GM19239 (cell line): ENCODE measurements around the gene INO80.
"Not testable (repeated sequence)": the region's sequence is repeated elsewhere in the genome, so short reads cannot be mapped to it uniquely, and the experiment has no call there.

Source experiments
- DNase-seq: peaks from one replicate; pipeline ENCODE4 v3.0.0; 2011; ENCODE audit warnings: low spot score; ENCODE audit not compliant: insufficient read length
- FAIRE-seq: peaks from 2 replicates; lab custom pipeline; 2011; peaks lifted over from hg19 to GRCh38; lab: Jason Lieb, UNC

Gene INO80

DNA sequence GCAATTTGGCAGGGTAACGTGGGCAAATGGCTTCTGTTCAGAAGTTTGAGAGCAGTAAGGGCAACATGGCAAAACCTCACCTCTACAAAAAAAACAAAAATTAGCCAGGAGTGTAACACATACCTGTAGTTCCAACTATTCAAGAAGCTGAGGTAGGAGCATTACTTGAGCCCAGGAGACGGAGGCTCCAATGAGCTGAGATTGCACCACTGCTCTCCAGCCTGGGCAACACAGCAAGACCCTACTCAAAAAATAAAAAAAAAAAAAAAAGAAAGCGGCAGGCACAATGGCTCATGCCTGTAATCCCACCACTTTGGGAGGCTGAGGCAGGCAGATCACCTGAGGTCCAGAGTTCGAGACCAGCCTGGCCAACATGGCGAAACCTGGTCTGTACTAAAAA, 5.9 kb upstream of the INO80 start:
- no peak for FAIRE-seq
- DNase-seq, result no peak

DNA sequence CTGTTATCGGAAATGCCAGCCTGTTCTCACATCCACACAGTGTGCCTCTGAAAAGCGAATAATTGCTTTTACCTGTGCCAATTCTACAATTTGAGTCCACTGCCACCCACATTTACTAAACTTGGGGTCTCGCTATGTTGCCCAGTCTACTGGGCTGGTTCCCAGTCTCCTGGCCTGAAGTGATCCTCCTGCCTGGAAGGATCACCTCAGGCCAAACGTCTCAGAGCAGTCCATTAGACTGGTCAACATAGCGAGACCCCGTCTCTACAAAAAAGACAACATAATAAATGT, 827 bp upstream of the INO80 start:
- no peak for DNase-seq
- FAIRE-seq, result no peak

DNA sequence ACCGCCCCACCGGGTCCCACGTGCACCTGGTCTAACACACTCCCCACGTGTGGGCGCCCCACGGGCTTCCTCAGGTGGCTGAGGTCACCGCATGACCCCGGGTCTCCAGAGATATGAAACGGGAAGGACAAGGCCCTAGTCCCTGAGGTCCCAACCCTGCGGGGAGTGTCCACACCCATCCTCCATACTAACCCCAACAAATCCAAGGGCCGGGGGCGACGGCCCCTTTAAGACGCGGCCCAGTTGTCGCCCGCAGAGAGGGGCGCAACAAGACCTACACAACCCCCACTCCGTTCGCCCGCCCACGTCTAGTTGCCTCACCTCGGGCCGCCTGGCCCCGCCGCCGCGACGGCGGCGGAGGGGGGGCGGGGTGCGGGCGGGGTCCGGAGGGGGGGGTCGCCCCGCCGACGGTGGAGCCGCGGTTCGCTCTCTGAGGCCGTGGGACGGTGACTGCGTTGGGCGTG, 396 bp downstream of the INO80 start:
- DNase-seq (peak; percentile 50), FAIRE-seq (no peak)

DNA sequence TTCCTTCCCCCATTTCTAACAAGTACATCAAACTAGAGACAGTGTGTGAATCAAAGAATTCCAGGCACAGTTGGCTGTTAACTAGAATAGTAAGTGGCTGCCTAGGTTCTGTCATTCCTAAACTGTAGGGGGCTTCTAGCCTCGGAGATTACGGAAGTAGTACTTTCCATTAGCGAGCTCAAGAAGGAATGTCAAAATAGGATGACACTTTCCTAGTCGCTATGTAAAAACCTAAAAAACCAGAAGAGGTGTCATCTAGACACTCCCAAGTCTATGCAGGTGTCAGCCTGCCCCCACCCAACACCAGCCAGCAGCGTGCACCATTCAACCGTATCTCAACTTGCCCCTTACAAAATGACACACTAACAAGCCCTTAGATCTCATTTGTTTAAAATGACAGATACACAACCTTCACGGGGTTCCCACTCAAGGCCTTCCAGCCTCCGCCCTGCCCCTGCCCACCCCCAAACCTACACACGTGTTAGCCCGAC, 874 bp downstream of the INO80 start:
- peak; percentile 82 for FAIRE-seq
- no peak for DNase-seq

DNA sequence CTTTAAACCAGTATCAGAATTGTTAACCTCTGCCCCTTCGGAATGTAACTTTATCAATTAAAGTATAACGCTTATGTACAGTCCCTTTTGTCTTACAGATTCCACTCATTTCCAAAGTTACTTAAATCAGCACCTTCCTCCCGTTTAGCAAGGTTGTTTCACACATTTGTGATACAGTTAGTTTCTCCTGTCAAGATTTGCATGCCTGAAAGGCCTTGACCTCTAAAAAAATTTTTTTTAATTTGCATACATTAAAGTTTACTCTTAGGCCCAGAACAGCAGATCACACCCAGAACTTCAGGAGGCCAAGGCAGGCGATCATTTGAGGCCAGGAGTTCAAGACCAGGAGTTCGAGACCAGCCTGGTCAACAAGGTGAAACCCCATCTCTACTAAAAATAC, 9.1 kb downstream of the INO80 start:
- DNase-seq (no peak), FAIRE-seq (no peak)

DNA sequence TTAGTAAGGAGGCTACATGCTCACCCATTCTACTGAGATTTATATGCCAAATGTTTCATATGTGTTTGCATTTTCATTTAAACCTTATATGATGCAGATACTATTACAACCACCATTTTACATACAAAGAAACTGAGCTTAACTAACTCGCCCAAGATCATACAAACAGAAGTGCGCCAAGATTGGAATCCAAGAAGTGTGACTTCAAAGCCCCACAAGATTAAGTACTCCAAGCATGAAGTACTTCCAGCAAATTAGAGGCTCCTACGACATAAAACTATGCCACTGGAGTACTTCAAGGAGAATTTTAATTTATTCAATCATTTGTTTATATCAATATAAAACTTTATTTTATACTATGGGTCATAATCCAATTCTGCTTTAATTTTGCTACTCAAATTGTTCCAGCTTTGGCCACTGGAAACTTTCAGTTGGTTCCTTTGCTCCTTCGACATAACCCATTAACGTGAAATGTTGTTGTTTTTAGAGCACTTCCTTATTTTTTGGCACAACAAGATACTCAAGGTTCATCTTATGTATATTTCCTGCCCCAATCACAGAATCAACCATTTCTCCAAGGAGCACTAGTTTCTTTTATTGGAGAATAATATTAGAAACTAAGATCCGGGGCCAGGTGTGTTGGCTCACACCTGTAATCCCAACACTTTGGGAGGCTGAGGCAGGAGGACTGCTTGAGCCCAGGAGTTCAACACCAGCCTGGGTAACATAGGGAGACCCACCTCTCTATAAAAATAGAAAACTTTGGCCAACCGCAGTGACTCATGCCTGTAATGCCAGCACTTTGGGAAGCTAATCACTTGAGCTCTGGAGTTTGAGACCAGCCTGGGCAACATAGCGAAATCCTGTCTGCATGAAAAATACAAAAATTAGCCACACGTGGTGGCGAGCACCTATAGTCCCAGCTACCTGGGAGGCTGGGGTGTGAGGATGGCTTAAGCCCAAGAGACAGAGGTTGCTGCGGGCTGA, 10.4 kb downstream of the INO80 start:
- no peak for FAIRE-seq
- no peak for DNase-seq

DNA sequence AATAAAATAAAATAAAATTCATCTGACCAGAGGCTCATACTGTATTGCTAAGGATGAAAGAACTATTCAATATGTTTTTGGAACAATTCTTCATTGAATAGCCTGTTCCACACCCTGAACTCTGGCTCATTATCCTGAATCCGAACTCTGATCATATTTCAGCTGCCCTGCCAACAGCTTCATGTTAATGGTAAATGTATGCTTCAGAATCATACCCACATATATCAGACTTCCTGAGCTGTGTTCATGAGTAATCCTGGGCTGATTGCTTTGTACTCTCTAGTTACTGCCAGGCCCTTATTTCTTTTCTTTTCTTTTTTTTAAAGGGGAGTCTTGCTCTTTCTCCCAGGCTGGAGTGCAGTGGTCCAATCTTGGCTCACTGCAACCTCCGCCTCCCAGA, 11.8 kb downstream of the INO80 start:
- FAIRE-seq (no peak), DNase-seq (no peak)

DNA sequence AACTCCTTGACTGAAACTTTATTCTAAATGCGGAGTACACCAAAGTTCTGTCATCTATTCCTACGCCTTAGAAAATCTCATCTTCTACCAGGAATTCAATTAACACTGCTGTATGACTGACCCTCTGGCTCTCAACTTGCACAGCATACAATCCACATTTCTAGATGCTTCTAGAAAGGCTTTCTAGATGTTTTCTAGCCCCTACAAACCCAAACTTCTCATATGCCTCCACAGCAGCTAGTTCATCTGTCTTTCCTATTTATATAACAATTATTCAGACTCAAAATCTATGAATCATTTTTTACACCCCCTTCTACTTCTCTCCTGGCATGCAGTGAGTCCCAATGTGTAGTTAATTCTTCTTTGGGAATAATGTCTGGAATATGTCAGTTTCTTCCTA, 13.2 kb downstream of the INO80 start:
- no peak for FAIRE-seq
- DNase-seq, result no peak

DNA sequence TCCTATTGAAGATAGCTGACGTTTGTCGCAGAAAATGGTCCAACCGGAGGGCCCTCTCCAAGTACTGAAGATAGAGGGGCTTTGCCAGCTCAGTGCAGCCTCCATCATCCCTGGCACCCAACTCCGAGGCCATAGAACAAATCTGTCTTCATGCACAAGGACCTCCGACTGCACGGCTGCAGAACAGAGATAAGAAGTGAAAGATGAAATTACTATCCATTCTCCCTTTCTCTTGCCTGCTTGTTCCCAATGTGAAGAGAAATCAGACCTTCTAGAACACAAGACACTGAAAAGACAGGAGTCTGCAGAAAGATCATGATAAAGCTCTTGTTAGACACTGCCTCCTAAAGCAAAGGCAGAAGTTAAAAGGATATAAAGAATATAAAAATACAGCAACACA, 19.9 kb downstream of the INO80 start:
- FAIRE-seq (no peak), DNase-seq (no peak)

DNA sequence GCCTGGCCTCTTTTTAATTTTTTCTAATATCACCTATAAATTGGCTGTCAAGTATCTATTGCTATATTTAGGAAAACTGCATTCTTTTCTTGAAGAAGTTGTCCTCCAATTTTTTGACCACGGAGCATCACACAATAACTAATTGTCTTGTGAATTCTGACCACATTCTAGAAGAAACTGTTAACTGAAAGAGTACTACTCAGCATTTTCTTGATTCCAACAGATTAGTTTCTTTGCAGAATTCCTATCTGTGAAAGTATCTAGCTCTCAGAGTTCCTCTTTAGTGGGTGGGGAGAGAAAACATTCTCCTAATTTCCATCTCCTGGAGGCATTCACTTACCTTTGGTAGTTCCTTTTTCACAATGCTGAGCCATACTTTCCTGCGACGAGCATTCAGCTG, 31.1 kb downstream of the INO80 start:
- no peak for FAIRE-seq
- DNase-seq, result no peak

DNA sequence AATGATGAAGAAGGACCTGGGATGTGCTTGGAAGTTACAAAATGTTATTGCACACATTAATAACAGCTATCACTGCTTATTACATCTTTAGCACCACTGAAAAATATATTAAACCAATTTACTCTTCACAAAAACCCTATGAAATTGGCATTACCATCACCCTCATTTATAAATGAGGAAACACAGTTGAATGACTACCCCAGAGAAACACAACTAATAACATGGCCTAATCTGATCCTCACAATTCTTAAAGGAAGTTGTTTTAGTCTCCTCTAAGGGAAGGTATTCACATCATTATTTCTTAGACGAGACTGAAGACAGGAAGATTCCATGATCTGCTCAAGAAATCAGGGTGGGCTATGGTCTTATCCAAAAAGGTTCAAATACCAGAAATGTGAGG, 35.9 kb downstream of the INO80 start:
- DNase-seq (no peak), FAIRE-seq (no peak)

DNA sequence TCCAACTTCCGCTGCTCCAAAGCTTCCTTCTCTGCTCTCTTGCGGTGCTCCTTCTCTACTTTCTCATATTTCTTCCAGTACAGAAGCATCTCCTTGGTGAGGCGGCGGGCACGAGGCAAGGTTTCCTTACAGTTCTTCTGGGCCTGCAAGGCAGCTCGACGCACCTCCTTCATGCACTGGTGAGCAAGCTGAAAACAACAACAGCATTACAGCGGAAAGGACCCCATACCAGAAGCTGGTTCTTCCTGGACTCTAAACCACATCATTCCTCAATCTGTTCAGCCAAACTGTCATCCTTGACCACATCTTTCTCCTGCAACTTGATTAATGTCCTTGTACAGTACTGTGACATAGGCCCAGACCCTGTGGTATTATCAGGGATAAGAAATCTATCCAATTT, 36.4 kb downstream of the INO80 start:
- DNase-seq (no peak), FAIRE-seq (no peak)

DNA sequence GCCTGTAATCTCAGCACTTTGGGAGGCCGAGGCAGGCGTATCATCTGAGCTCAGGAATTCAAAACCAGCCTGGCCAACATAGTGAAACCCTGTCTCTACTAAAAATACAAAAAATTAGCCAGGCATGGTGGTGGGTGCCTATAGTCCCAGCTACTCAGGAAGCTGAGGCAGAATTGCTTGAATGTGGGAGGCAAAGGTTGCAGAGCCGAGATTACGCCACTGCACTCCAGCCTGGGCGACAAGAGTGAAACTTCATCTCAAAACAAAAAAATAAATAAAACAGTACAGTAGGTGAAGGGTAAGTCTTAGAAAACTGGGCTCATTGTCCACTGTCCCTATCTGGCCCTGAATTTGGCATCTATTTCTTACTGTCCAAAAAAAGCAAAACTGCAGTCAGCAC, 37.2 kb downstream of the INO80 start:
- DNase-seq, FAIRE-seq: not testable (repeated sequence)

DNA sequence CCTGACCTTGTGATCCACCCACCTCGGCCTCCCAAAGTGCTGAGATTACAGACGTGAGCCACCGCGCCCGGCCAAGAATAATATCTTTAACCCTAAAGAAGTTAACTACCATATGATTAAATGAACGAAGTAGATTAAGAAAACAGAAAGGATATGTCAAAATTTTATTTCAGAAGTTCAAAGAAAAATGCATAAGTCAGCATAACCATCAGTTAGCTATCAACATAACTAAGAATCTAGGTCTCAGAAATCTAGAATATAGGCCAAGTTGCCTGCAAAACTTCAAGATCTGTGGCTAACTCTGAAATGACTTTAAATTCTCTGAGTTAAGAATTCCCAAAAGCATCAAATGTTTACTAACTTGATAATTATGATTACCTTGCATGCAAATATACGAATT, 38.0 kb downstream of the INO80 start:
- no peak for DNase-seq
- no peak for FAIRE-seq

DNA sequence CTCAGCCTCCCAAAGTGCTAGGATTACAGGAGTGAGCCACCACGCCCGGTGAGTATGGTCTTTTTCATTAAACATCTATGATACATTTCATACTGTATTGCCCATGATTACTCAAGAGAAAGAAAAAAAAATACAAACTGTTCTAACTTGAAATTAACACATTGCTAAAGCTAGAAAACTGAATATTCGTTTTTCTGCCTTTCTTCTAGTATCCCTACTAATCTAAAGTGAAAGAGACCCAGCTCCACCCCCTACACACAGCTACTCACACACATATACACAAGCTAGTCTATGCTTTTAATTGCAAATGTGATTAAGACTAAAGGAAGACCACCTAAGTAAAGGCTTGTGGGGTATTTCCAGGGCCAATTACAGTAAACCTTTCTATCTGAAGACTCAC, 43.1 kb downstream of the INO80 start:
- DNase-seq (no peak), FAIRE-seq (no peak)

DNA sequence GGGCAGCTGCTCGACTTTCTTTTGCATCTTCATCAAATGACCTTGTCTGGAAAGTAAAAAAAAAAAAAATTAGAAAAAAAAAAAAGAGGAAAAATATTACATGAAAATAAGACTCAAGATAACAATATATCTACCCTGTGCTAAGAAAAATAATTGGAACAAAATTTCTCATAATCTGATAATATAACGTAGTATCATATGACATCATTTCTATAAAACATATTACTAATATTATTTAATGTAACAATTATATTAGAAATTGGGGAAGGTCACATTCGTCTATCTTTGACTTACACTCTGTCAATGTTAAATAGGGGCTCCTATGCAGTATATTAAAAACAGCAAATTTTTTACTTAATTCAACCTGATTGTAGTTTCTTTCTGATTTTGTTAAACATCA, 44.1 kb downstream of the INO80 start:
- no peak for DNase-seq
- no peak for FAIRE-seq

DNA sequence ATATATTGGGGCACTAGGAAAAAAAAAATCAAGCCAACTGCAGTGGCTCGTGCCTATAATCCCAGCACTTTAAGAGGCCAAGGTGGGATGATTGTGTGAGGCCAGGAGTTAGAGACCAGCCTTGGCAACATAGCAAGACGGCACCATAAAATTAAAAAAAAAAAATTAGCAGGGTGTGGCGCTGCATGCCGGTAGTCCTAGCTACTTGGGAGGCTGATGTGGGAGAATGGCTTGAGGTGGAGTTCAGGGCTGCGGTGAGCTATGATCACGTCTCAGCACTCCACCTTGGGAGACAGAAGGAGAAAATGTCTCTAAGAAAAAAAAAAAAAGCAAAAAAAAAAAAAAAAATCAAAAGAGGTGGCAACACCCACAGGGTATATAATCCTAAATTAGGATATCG, 49.6 kb downstream of the INO80 start:
- FAIRE-seq, result no peak

DNA sequence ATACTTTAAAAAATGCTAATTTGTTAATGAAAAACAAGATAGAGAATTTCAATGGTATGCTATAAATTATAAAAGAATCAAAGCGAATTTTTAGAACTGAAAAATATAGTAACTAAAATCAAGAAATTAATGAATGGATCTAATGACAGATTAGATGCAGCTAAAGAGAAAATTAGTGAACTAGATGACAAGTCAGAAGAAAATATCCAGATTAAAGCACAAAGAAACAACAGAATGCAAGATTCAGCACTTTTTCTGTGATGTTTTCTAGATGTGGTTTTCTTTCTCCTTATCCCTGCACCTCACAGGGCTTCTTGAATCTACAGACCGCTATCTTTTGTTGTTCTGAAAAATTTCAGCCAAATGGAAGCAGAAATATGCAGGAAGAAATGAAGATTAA, 54.4 kb downstream of the INO80 start:
- DNase-seq (no peak), FAIRE-seq (peak; percentile 45)

More for the DNA sequence above, 49.6 kb downstream of the INO80 start:
- DNase-seq, result no peak

DNA sequence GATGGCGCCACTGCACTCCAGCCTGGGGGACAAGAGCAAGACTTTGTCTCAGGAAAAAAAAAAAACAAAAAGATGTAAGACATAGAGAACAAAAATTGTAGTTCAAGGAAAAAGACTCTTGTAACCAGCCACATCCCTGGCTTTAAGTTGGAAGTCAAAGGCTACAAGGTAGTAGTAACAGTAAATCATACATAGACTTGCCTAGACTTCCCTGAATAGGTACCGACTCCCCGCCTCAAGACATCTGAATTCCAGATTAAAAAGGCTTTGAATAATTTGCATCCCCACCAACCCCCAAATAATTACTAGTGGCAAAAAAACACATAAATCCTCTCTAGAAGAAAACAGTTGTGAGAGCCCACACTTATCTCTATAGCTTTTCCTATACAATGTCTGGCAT, 55.6 kb downstream of the INO80 start:
- no peak for DNase-seq
- peak; percentile 26 for FAIRE-seq

DNA sequence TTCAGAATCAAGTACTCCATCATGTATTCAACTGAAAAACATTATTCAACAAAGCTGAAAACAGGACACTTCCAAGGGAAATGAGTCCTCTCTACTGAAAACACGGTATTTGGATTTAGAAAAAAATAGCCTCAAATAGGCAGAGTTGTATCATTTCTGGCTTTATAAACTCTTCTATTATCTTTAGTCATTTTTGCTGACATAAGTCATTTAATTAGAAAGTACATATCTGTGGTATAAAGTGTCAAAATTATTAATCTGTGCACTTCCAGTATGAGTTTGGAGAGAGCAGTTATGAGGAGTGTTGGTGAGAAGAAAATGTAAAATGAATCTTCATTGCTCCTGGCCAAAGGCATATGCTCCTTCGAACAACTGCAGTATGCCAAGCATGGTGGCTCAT, 59.3 kb downstream of the INO80 start:
- DNase-seq, result no peak
- no peak for FAIRE-seq

DNA sequence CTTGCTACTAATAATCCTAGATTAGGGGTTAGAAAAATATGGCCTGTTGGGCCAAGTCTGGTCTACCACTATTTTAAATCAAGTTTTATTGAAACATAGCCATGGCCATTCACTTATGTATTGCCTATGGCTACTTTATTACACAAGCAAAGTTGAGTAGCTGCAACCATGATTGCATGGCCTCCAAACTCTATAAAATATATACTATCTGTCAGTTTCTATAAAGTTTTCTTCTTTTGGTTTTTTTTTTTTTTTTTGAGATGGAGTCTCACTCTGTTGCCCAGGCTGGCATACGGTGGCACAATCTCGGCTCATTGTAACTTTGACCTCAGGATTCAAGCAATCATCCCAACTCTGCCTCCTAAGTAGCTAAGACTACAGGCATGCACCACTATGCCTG, 60.4 kb downstream of the INO80 start:
- no peak for DNase-seq
- FAIRE-seq, result no peak

DNA sequence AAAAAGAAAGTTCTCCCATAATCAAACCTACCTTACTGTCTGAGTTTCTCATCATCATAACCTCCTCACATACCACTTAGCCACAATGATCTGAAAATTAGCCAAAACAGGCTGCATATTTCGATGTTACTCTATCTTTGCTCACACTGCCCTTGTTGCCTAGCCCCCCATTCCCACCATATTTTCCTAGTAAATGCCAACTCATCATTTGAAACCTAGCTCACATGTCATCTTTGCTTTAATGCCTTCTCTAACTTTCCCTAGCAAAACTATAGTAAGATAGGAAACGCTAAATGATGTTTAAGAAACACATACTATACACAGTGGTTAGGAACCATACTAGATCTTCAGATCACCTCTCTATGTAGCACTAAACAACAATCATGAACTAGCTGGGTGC, 64.9 kb downstream of the INO80 start:
- DNase-seq, result no peak
- peak; percentile 42 for FAIRE-seq
